ENCODE measurements around the gene ZEB1. TPM values are rescaled to one million over a fixed set of nuclear protein-coding genes. Genes with fewer than 3 reads are reported as not detected.

ZEB1 gene
- total and polyA plus RNA-seq, 2 of the 13 experiments (the other 11 are each of a cell fraction or from before 2014, with no cell fraction given) = 9.6 to 18.0 TPM

DNA sequence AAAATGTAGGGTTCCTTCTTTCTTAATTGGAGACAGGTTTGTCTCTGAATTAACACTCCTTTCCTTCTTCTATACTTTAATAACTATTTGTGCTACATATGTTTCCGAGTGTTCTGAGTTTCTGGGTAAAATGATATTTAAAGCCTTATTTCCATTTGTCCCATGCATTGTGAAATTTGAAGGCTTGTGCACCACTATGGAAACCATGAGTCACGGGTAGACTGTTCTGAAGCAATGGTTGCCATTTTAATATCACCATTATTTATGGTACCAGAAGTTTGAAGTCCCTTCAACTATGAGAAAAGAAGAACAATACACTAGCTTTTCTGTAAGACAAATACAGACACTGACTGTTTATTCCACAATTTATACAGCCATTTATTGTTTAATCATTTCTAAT lies 44.7 kb upstream of the ZEB1 start:
- DNase-seq (ENCODE audit: low spot score) = no peak
- no peaks in the 10 kb centered on the region for H4K20me1 ChIP-seq (ENCODE audit: insufficient read depth, low read length)
- no peaks in the 10 kb centered on the region for H3K36me3 ChIP-seq (replicated peaks in 1 of 2; ENCODE audit: control insufficient read depth in 1 of 2, insufficient read depth in 2 of 2, low read length in 2 of 2)
- no peaks in the 10 kb centered on the region for H3K9me3 ChIP-seq (ENCODE audit: low read length)
- WGBS (ENCODE audit: low lambda C conversion rate) = 2% methylated on average over 2 of the region's 2 CpGs
- intact Hi-C loops (cut with micrococcal nuclease; ENCODE audit: unreplicated experiment) (no loop called here), in situ Hi-C loops (cut with HindIII; ENCODE audit: extremely low pct_ligation_motif_present, low pct_unique_long_range_greater_than_20kb) (no loop called here)
- FAIRE-seq = no peak
- no peak overlapping the region for H3K4me2 ChIP-seq (ENCODE audit: low read depth, low read length)
- H3K27me3 ChIP-seq (ENCODE audit: control insufficient read depth in 1 of 2, insufficient read depth in 2 of 2, low read length in 2 of 2) = no peaks in the 10 kb centered on the region
- no peaks in the 10 kb centered on the region for H3K79me2 ChIP-seq (ENCODE audit: insufficient read depth, low read length)
- no TSS peak for BruUV-seq (replicated peaks)
- no peak overlapping the region for H3K27ac ChIP-seq (ENCODE audit: extremely low read length, insufficient read depth, low read length)
- CTCF ChIA-PET (ENCODE audit: low intra/inter-chr PET ratio, low total read pairs) = no interaction called here
- H3K4me3 ChIP-seq (replicated peaks in 1 of 3; ENCODE audit: insufficient read depth in 1 of 3, low read depth in 2 of 3, low read length in 3 of 3) = no peak overlapping the region
- H3K9ac ChIP-seq (ENCODE audit: insufficient read depth, low read depth, low read length) = no peak overlapping the region
- ATAC-seq = no peak
- no peak overlapping the region for H2AFZ ChIP-seq (ENCODE audit: low read length)
- no peak for TF ChIP-seq ZBTB42 (CRISPR knock-in tag; IDR thresholded peaks at IDR 0.05)
- TF ChIP-seq HOXA5 (CRISPR knock-in tag; IDR thresholded peaks at IDR 0.05) = no peak
- TF ChIP-seq SMYD3 (CRISPR knock-in tag; IDR thresholded peaks at IDR 0.05) = no peak
- POLR2A ChIA-PET = no interaction called here
- no peaks in the 10 kb centered on the region for H3K4me1 ChIP-seq (ENCODE audit: insufficient read depth, low read length)

DNA sequence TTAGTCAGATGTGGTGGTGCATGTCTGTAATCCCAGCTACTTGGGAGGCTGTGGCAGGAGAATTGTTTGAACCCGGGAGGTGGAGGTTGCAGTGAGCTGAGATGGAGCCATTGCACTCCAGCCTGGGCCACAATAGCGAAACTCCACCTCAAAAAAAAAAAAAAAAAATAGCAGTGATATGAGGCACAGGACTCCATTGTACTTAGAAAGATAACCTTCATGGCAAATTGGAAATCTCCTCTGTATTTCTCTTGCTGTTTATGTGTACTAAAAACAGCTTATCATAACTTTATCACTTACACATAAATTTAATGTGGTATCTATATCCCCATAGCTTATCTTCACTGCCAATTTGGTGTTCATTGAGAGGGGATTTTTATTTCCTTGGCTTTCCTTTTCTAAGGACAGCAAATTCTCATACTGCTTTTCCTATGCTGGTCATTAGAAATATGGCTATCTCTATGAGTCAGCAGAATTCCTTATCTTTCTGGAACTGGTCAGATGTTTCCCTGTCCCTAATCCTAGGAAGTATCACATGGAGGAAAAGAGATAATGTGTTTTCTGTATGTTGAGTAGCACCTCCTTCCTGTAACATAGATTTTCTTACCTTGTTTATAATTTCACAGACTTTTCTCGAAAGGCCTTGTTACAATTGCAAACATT lies 40.6 kb upstream of the ZEB1 start:
- no peak for TF ChIP-seq GATAD1 (CRISPR knock-in tag; IDR thresholded peaks at IDR 0.05)
- TF ChIP-seq NFE2L2 (IDR thresholded peaks at IDR 0.05; ENCODE audit: low read length) = peak; percentile 60; the same call in 1 of the 2 replicates
- peak; percentile 59 to 70 for TF ChIP-seq MAFK (conservative IDR thresholded peaks at IDR 0.05 in 1 of 2, IDR thresholded peaks at IDR 0.05 in 1 of 2; ENCODE audit: low read length in 2 of 2)
- TF ChIP-seq MAFF (IDR thresholded peaks at IDR 0.05; ENCODE audit: low read depth, low read length) = peak; percentile 55
- no peak for TF ChIP-seq CHCHD3 (CRISPR knock-in tag; IDR thresholded peaks at IDR 0.05)
- TF ChIP-seq SAP130 (CRISPR knock-in tag; IDR thresholded peaks at IDR 0.05; ENCODE audit: low read depth) = no peak
- no peak for TF ChIP-seq TGIF2 (CRISPR knock-in tag; IDR thresholded peaks at IDR 0.05)
- TF ChIP-seq ISX (CRISPR knock-in tag; conservative IDR thresholded peaks at IDR 0.05) = no peak
- Histone ChIP-seq H3K4me2 (ENCODE audit: low read depth, low read length) (no peak overlapping the region), H3K4me3 (replicated peaks in 1 of 3; ENCODE audit: insufficient read depth in 1 of 3, low read depth in 2 of 3, low read length in 3 of 3) (no peak overlapping the region), H4K20me1 (ENCODE audit: insufficient read depth, low read length) (no peaks in the 10 kb centered on the region), H2AFZ (ENCODE audit: low read length) (no peak overlapping the region), H3K36me3 (replicated peaks in 1 of 2; ENCODE audit: control insufficient read depth in 1 of 2, insufficient read depth in 2 of 2, low read length in 2 of 2) (no peaks in the 10 kb centered on the region), H3K9ac (ENCODE audit: insufficient read depth, low read depth, low read length) (no peak overlapping the region), H3K27me3 (ENCODE audit: control insufficient read depth in 1 of 2, insufficient read depth in 2 of 2, low read length in 2 of 2) (peaks cover 0 to 5% of the 10 kb centered on the region in 2 experiments; a peak in 1 of 5 replicates), H3K27ac (ENCODE audit: extremely low read length, insufficient read depth, low read length) (no peak overlapping the region), H3K9me3 (ENCODE audit: low read length) (no peaks in the 10 kb centered on the region), H3K79me2 (ENCODE audit: insufficient read depth, low read length) (no peaks in the 10 kb centered on the region), H3K4me1 (ENCODE audit: insufficient read depth, low read length) (no peaks in the 10 kb centered on the region)
- DNase-seq (ENCODE audit: low spot score) = no peak
- no peak for ATAC-seq
- in situ Hi-C loops (cut with HindIII; ENCODE audit: extremely low pct_ligation_motif_present, low pct_unique_long_range_greater_than_20kb) (no loop called here), intact Hi-C loops (cut with micrococcal nuclease; ENCODE audit: unreplicated experiment) (no loop called here)
- BruUV-seq (replicated peaks) = no TSS peak
- FAIRE-seq = no peak
- ChIA-PET CTCF (ENCODE audit: low intra/inter-chr PET ratio, low total read pairs) (no interaction called here), POLR2A (no interaction called here)
- 36% methylated on average over 3 of the region's 3 CpGs for WGBS (ENCODE audit: low lambda C conversion rate)
